ENCODE results near the gene ZFPM1. TPM values are rescaled to one million over a fixed set of nuclear protein-coding genes. Genes with fewer than 3 reads are reported as not detected.

ZFPM1 gene
- total RNA-seq, 1 donor from 2014 or later: 19.3 TPM

DNA sequence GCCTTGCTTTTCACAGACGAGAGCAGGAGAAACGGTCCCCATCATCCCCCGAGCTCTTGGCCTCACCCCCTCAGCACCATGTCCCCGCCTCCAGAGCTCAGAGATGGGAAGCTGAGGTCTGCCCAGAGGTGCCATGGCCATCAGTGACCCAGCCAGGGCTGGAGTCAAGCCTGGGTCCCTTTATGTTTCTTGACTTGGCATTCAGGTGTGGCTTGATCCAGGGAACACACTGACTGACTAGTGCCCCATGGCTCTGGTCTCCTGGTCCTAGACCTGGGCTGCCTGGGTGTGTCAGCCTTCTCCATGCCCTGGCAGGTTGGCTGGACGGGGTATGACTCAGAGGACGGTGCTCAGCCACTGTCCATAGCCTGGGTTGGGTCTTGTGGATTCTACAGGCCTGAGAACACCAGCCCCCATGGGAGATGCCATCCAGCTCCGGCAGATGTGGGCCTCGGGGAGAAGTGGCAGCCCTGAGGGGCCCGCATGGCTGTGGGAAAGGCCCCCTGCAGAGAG lies 54.2 kb downstream of the ZFPM1 start:
- H3K9me3 Mint-ChIP-seq: no peaks in the 10 kb centered on the region
- no peaks in the 10 kb centered on the region for H3K36me3 Mint-ChIP-seq (ENCODE audit: low read depth)
- peaks cover 1% of the 10 kb centered on the region for H3K4me1 Mint-ChIP-seq
- no peak for DNase-seq
- no peak overlapping the region for H3K4me3 Mint-ChIP-seq
- H3K27ac Mint-ChIP-seq: no peak overlapping the region
- intact Hi-C loops (cut with micrococcal nuclease): no loop called here
- H3K27me3 Mint-ChIP-seq: no peaks in the 10 kb centered on the region

GRCh38 chr16:88508376-88508867 lies 55.3 kb downstream of the ZFPM1 start:
- intact Hi-C loops (cut with micrococcal nuclease): no loop called here
- no peaks in the 10 kb centered on the region for H3K36me3 Mint-ChIP-seq (ENCODE audit: low read depth)
- no peaks in the 10 kb centered on the region for H3K9me3 Mint-ChIP-seq
- no peaks in the 10 kb centered on the region for H3K27me3 Mint-ChIP-seq
- no peak overlapping the region for H3K4me3 Mint-ChIP-seq
- DNase-seq: no peak
- H3K27ac Mint-ChIP-seq: no peak overlapping the region
- H3K4me1 Mint-ChIP-seq: peaks cover 1% of the 10 kb centered on the region

DNA sequence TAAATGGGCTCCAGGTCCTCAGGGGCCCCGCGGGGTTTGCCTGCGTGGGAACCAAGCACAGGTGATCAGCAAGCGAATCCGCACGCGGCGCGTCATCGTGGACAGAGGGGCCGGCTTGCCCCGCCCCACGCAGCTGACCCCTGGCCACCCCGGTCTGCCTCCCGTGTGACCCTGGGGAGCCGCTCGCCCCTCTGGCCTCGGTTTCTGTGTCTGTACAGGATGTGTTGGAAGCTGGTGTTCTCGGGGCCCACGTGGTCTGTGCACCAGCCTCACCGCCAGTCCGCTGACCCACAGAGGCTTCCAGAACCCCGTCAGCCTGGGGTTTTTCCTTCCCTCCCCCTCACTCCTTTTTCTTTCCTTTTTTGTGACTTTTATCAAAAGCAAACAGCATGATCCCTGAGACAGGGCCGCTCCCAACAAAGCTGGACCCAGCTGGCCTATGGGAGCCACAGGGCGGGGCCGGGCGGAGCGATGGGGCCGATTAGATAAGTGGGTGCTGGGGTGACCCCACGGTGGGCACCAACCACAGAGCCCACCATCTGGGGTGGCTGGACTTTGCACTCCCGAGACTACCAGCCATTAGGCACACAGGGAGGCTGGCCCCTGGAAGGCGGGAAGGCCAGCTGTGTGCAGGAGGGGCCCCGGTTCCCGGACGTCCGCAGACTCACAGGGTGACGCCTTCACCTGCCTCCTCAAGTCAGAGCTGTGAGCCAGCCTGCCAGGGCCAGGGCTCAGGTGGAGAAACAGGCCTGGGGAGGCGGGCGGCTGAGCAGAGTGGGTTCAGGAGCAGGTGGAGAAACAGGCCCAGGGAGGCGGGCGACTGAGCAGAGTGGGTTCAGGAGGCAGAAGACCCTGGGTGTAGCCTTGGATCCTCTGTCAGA lies 56.0 kb downstream of the ZFPM1 start:
- DNase-seq: no peak
- intact Hi-C loops (cut with micrococcal nuclease): no loop called here
- no peaks in the 10 kb centered on the region for H3K9me3 Mint-ChIP-seq
- H3K27ac Mint-ChIP-seq: no peak overlapping the region
- H3K36me3 Mint-ChIP-seq (ENCODE audit: low read depth): no peaks in the 10 kb centered on the region
- H3K27me3 Mint-ChIP-seq: no peaks in the 10 kb centered on the region
- H3K4me1 Mint-ChIP-seq: peaks cover 1% of the 10 kb centered on the region
- no peak overlapping the region for H3K4me3 Mint-ChIP-seq

DNA sequence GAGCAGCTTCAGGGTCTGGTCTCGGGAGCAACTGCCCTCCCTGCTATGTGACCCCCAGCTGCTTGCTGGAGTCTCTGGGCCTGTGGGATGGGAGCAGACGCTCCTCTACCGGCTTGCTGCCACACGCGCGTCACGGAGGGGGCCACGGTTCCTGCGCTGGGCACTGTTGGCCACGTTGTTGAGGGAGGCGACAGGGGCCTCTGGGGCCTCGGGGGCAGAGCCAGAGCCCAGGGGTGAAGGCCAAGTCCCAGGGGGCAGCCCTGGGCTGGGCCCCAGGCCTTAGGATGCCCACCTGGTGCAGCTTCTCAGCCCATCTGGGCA lies 56.6 kb downstream of the ZFPM1 start:
- H3K4me1 Mint-ChIP-seq: peaks cover 1% of the 10 kb centered on the region
- intact Hi-C loops (cut with micrococcal nuclease): no loop called here
- H3K27ac Mint-ChIP-seq: no peak overlapping the region
- H3K4me3 Mint-ChIP-seq: no peak overlapping the region
- H3K36me3 Mint-ChIP-seq (ENCODE audit: low read depth): no peaks in the 10 kb centered on the region
- H3K27me3 Mint-ChIP-seq: no peaks in the 10 kb centered on the region
- no peak for DNase-seq
- H3K9me3 Mint-ChIP-seq: no peaks in the 10 kb centered on the region

DNA sequence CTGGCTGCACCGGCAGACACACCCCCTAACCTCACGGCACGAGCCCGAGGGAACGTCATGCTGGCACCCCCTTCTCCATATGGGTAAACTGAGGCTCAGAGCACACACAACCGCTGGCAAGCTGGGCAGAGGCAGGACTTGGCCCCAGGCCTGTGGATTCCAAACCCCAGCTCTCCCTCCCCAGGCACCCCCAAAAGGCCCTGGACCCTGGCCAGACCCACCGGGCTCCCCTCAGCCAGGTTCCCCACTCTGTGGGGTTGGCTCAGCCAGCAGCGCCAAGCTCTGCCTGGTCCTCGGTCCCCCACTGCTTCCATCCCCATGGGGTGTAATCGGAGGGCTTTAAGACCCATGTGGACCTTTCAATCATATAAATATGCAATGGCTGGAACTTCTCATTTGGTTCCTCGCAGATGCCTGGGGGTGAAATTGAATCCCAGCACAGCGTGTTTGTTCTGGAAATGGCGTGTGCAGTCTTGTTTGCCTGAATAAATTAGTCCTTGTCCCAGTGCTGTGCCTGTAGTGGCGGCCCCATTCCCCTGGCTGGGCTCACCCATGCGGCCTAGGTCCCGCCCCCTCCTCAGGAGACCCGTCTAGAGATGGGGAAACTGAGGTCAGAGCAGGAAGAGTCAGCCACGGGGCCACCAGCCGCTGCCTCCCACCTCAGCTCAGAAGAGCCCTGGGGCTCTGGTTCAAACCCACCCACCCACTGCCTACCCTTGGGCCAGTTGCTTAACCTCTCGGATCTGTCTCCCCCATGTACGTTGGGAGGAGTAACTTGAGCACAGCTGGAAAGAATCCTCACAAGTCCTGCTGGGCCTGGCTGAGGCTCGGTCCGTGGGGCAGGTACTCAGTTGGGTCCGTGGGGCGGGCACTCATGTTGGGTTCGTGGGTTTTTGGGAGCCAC lies 57.3 kb downstream of the ZFPM1 start:
- H3K27me3 Mint-ChIP-seq: no peaks in the 10 kb centered on the region
- intact Hi-C loops (cut with micrococcal nuclease): no loop called here
- no peak overlapping the region for H3K4me3 Mint-ChIP-seq
- no peaks in the 10 kb centered on the region for H3K9me3 Mint-ChIP-seq
- H3K4me1 Mint-ChIP-seq: no peaks in the 10 kb centered on the region
- no peaks in the 10 kb centered on the region for H3K36me3 Mint-ChIP-seq (ENCODE audit: low read depth)
- DNase-seq: no peak
- no peak overlapping the region for H3K27ac Mint-ChIP-seq

DNA sequence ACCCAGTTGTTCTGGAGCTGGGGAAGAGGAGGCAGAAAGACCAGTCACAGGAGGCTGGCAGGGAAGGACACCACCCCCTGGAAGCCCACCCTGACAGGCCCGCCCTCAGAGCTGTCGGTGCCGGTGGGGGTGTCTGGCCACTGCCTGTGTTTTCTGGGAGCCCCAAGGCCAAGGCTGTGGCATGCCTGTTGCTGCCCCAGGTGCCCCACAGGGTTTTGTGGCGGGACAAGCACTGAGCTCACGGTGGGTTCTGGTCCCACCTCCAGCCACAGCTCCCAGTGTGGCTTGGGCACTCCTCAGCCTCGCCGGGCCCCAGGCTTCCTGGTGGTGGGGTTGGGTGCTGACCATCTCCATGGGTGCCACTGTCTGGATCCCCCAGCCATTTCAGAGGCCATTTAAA lies 58.0 kb downstream of the ZFPM1 start:
- Mint-ChIP-seq H3K27me3 (no peaks in the 10 kb centered on the region), H3K27ac (no peak overlapping the region), H3K4me3 (no peak overlapping the region), H3K9me3 (no peaks in the 10 kb centered on the region), H3K4me1 (no peaks in the 10 kb centered on the region), H3K36me3 (ENCODE audit: low read depth) (peaks cover 2% of the 10 kb centered on the region)
- intact Hi-C loops (cut with micrococcal nuclease): no loop called here
- DNase-seq: no peak

DNA sequence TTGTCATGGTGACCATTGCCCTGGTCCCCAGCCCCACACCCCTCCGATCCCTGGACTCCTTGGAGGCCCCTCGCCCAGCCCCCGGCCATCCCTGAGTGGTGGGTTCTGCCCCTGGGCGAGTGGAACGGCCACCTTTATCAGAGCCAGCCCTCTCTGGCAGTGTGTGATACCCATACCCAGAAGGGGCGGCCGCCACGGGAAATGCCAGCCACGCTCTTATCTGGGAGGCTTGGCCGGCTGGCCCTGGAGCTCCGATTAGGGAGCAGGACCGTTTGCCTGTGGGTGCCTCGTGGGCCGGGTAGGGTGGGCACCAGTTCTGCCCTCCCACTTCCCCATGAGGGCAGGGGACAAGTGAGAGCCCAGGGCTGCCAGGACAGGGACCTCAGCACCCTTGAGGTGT lies 58.8 kb downstream of the ZFPM1 start:
- Mint-ChIP-seq H3K4me3 (no peak overlapping the region), H3K27me3 (no peaks in the 10 kb centered on the region), H3K36me3 (ENCODE audit: low read depth) (peaks cover 2% of the 10 kb centered on the region), H3K4me1 (no peaks in the 10 kb centered on the region), H3K9me3 (no peaks in the 10 kb centered on the region), H3K27ac (no peak overlapping the region)
- no peak for DNase-seq
- intact Hi-C loops (cut with micrococcal nuclease): no loop called here

GRCh38 chr16:88512728-88513696 lies 59.9 kb downstream of the ZFPM1 start:
- Mint-ChIP-seq H3K4me1 (no peaks in the 10 kb centered on the region), H3K4me3 (no peak overlapping the region), H3K27ac (no peak overlapping the region), H3K9me3 (peaks cover 8% of the 10 kb centered on the region), H3K36me3 (ENCODE audit: low read depth) (peaks cover 4% of the 10 kb centered on the region), H3K27me3 (no peaks in the 10 kb centered on the region)
- intact Hi-C loops (cut with micrococcal nuclease): no loop called here
- no peak for DNase-seq

DNA sequence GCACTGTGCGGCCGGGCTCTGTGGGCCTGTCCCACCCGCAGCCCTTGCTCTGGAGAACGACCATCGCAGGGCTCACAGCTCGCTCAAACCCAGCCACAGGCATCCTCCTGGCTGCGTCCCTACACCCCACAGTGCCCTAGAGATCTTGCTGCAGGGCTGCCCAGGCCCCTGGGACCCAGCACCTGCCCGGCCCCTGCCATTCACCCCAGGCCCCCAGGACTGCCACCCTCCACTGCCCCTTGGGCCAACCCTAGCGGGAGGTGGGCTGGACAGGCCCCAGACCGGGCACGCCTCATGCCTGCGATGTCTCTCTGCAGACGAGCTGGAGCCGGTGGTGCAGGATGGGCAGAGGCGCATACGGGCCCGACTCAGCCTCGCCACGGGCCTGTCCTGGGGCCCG lies 61.0 kb downstream of the ZFPM1 start:
- Mint-ChIP-seq H3K36me3 (ENCODE audit: low read depth) (peaks cover 4% of the 10 kb centered on the region), H3K27me3 (no peaks in the 10 kb centered on the region), H3K9me3 (peaks cover 19% of the 10 kb centered on the region), H3K27ac (no peak overlapping the region), H3K4me3 (no peak overlapping the region), H3K4me1 (no peaks in the 10 kb centered on the region)
- DNase-seq: no peak
- intact Hi-C loops (cut with micrococcal nuclease): no loop called here

GRCh38 chr16:88514526-88515232 lies 61.6 kb downstream of the ZFPM1 start:
- H3K36me3 Mint-ChIP-seq (ENCODE audit: low read depth): peaks cover 7% of the 10 kb centered on the region
- no peak for DNase-seq
- no peaks in the 10 kb centered on the region for H3K27me3 Mint-ChIP-seq
- peaks cover 24% of the 10 kb centered on the region for H3K9me3 Mint-ChIP-seq
- H3K4me3 Mint-ChIP-seq: no peak overlapping the region
- intact Hi-C loops (cut with micrococcal nuclease): no loop called here
- no peaks in the 10 kb centered on the region for H3K4me1 Mint-ChIP-seq
- H3K27ac Mint-ChIP-seq: no peak overlapping the region

DNA sequence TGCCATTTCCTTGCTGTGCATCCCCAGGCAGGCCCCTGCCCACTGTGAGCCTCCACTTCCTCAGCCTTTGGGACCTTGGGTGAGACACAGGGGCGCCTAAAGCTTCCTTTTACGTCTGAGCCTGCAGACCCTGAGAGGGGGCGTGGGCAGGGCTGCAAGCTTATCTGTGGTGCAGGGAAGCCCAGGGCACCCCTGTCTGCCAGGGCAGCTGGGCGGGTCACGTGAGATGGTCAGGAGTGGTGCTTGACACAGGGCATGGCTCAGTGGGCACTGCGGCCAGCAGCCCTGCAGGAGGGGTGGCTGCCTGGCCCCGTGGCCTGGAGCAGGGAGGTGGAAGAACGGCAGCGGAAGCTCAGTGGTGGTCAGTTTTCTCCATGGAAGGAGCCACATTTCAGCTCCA lies 62.3 kb downstream of the ZFPM1 start:
- peaks cover 31% of the 10 kb centered on the region for H3K9me3 Mint-ChIP-seq
- H3K27ac Mint-ChIP-seq: no peak overlapping the region

DNA sequence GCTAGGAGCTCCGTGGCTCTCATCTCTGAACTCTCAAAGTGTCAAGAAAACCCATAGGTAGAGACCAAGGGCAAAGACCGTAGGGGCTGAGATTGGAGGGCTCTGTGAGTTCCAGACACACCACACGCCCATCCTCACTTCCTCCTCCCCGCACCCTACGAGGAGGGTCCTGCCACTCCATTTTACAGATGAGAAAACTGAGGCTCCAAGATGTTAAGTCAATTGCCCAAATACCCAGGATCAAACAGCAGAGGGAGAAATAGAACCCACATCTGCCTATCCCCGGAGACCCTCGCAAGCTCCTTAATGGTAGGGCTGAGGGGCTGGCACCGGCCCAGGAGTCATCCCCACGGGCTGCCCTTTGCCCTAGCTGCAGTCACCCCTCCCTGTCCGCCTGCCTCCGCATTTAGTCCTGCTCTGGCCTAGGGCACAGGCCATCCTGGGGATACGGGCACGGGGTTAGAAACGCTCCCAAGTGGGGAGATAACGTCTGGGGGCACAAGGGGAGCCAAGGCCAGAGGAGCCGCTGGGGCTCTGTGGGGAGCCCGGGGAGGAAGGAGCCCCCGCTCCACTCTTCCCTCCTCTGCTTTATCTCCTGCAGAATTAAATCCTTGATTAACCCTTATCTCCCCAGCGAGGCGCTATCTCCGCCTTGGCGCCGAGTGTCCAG lies 63.0 kb downstream of the ZFPM1 start:
- peaks cover 31% of the 10 kb centered on the region for H3K9me3 Mint-ChIP-seq
- peaks cover 12% of the 10 kb centered on the region for H3K36me3 Mint-ChIP-seq (ENCODE audit: low read depth)
- DNase-seq: no peak
- H3K4me1 Mint-ChIP-seq: no peaks in the 10 kb centered on the region
- intact Hi-C loops (cut with micrococcal nuclease): no loop called here
- H3K27ac Mint-ChIP-seq: no peak overlapping the region
- no peaks in the 10 kb centered on the region for H3K27me3 Mint-ChIP-seq
- no peak overlapping the region for H3K4me3 Mint-ChIP-seq

More for the DNA sequence above, 62.3 kb downstream of the ZFPM1 start:
- Mint-ChIP-seq H3K4me3 (no peak overlapping the region), H3K27me3 (no peaks in the 10 kb centered on the region), H3K36me3 (ENCODE audit: low read depth) (peaks cover 12% of the 10 kb centered on the region), H3K4me1 (no peaks in the 10 kb centered on the region)
- intact Hi-C loops (cut with micrococcal nuclease): no loop called here
- no peak for DNase-seq
